ENCODE measurements around the gene VSNL1.

VSNL1 gene

DNA sequence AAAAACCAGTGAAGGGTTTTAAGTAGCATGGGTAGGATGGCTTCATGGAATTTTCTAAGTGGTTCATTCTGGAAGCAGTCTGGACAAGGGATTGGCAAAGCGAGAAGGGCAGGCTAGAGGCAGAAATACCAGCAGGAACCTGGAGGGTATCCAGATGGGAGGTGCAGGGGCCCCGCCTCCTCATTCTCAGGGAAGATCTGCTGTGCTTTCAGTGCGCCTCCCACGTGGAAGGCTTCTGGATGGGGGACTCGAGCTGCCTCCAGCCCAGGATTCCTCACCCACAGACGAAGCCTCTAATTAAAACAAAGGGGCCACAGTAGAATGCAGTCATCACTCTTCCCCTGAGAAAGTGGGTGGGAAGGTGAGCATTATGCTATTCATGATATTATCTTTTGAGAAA is 79.8 kb downstream of the VSNL1 start:
- Histone ChIP-seq H3K27ac (ENCODE audit: low read depth in 2 of 2, low read length in 2 of 2) (no peak overlapping the region), H3K4me1 (ENCODE audit: control insufficient read depth in 2 of 2, insufficient read depth in 2 of 2, low read length in 2 of 2) (no peaks in the 10 kb centered on the region), H3K9ac (ENCODE audit: low read depth in 1 of 2, low read length in 2 of 2) (no peak overlapping the region), H3K9me3 (ENCODE audit: control insufficient read depth in 2 of 2, low read length in 2 of 2) (no peaks in the 10 kb centered on the region), H3K4me3 (ENCODE audit: low read length in 2 of 2) (no peak overlapping the region), H3K36me3 (ENCODE audit: control insufficient read depth in 2 of 2, insufficient read depth in 2 of 2, low read length in 2 of 2) (no peaks in the 10 kb centered on the region), H3K27me3 (ENCODE audit: control insufficient read depth in 2 of 2, insufficient read depth in 2 of 2, low read length in 2 of 2) (no peaks in the 10 kb centered on the region)

- Histone ChIP-seq H3K9ac (ENCODE audit: low read depth in 1 of 2, low read length in 2 of 2) (no peak overlapping the region), H3K27me3 (ENCODE audit: control insufficient read depth in 2 of 2, insufficient read depth in 2 of 2, low read length in 2 of 2) (no peaks in the 10 kb centered on the region), H3K9me3 (ENCODE audit: control insufficient read depth in 2 of 2, low read length in 2 of 2) (no peaks in the 10 kb centered on the region), H3K27ac (ENCODE audit: low read depth in 2 of 2, low read length in 2 of 2) (no peak overlapping the region), H3K4me1 (ENCODE audit: control insufficient read depth in 2 of 2, insufficient read depth in 2 of 2, low read length in 2 of 2) (no peaks in the 10 kb centered on the region), H3K4me3 (ENCODE audit: low read length in 2 of 2) (no peak overlapping the region), H3K36me3 (ENCODE audit: control insufficient read depth in 2 of 2, insufficient read depth in 2 of 2, low read length in 2 of 2) (no peaks in the 10 kb centered on the region)
Observed at GRCh38 chr2:17620841-17621240, 80.3 kb downstream of the VSNL1 start.

GRCh38 chr2:17621781-17622180 is 81.3 kb downstream of the VSNL1 start:
- Histone ChIP-seq H3K4me1 (ENCODE audit: control insufficient read depth in 2 of 2, insufficient read depth in 2 of 2, low read length in 2 of 2) (no peaks in the 10 kb centered on the region), H3K36me3 (ENCODE audit: control insufficient read depth in 2 of 2, insufficient read depth in 2 of 2, low read length in 2 of 2) (no peaks in the 10 kb centered on the region), H3K9me3 (ENCODE audit: control insufficient read depth in 2 of 2, low read length in 2 of 2) (no peaks in the 10 kb centered on the region), H3K9ac (ENCODE audit: low read depth in 1 of 2, low read length in 2 of 2) (no peak overlapping the region), H3K4me3 (ENCODE audit: low read length in 2 of 2) (no peak overlapping the region), H3K27ac (ENCODE audit: low read depth in 2 of 2, low read length in 2 of 2) (no peak overlapping the region), H3K27me3 (ENCODE audit: control insufficient read depth in 2 of 2, insufficient read depth in 2 of 2, low read length in 2 of 2) (no peaks in the 10 kb centered on the region)

- Histone ChIP-seq H3K9ac (ENCODE audit: low read depth in 1 of 2, low read length in 2 of 2) (no peak overlapping the region), H3K36me3 (ENCODE audit: control insufficient read depth in 2 of 2, insufficient read depth in 2 of 2, low read length in 2 of 2) (no peaks in the 10 kb centered on the region), H3K27me3 (ENCODE audit: control insufficient read depth in 2 of 2, insufficient read depth in 2 of 2, low read length in 2 of 2) (no peaks in the 10 kb centered on the region), H3K9me3 (ENCODE audit: control insufficient read depth in 2 of 2, low read length in 2 of 2) (no peaks in the 10 kb centered on the region), H3K4me1 (ENCODE audit: control insufficient read depth in 2 of 2, insufficient read depth in 2 of 2, low read length in 2 of 2) (no peaks in the 10 kb centered on the region), H3K4me3 (ENCODE audit: low read length in 2 of 2) (no peak overlapping the region), H3K27ac (ENCODE audit: low read depth in 2 of 2, low read length in 2 of 2) (no peak overlapping the region)
Observed at GRCh38 chr2:17625446-17625845, 85.0 kb downstream of the VSNL1 start.

DNA sequence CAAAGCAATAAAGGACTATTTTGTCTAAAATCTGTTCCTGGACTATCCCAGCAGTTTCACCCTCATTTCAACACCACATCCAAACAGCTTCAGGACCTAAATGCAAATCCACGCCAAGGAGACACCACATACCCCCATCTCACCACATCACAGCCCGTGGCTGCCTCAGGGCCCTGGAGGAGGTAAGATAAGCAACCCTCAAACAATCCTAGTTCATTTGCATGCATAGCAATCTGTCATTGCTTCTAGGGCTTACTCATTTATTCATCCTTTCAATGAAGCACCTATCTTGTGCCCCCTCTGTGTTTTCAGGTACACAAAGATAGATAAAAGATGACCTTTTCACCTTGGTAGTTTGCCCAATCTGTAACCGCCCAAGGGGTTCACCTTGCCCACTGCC is 86.5 kb downstream of the VSNL1 start:
- Histone ChIP-seq H3K9me3 (ENCODE audit: control insufficient read depth in 2 of 2, low read length in 2 of 2) (no peaks in the 10 kb centered on the region), H3K9ac (ENCODE audit: low read depth in 1 of 2, low read length in 2 of 2) (no peak overlapping the region), H3K4me3 (ENCODE audit: low read length in 2 of 2) (no peak overlapping the region), H3K27ac (ENCODE audit: low read depth in 2 of 2, low read length in 2 of 2) (no peak overlapping the region), H3K4me1 (ENCODE audit: control insufficient read depth in 2 of 2, insufficient read depth in 2 of 2, low read length in 2 of 2) (no peaks in the 10 kb centered on the region), H3K27me3 (ENCODE audit: control insufficient read depth in 2 of 2, insufficient read depth in 2 of 2, low read length in 2 of 2) (no peaks in the 10 kb centered on the region), H3K36me3 (ENCODE audit: control insufficient read depth in 2 of 2, insufficient read depth in 2 of 2, low read length in 2 of 2) (no peaks in the 10 kb centered on the region)

DNA sequence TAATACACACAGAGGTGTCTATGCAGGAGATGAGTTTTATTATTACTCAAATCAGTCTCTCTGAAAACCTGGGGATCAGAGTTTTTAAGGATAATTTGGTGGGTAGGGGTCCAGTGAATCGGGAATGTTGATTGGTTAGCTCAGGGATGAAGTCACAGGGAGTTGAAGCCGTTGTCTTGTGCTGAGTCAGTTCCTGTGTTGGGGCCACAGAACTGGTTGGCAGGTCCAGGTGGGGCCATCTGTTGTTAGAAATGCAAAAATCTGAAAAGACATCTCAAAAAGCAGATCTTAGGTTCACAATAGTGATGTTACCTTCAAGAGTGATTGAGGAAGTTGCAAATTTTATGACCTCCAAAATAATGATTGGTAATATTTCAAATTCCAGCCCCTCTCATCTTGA is 86.9 kb downstream of the VSNL1 start:
- H3K4me3 ChIP-seq (ENCODE audit: low read length in 2 of 2): no peak overlapping the region
- no peaks in the 10 kb centered on the region for H3K9me3 ChIP-seq (ENCODE audit: control insufficient read depth in 2 of 2, low read length in 2 of 2)
- H3K27ac ChIP-seq (ENCODE audit: low read depth in 2 of 2, low read length in 2 of 2): no peak overlapping the region
- H3K27me3 ChIP-seq (ENCODE audit: control insufficient read depth in 2 of 2, insufficient read depth in 2 of 2, low read length in 2 of 2): no peaks in the 10 kb centered on the region
- no peaks in the 10 kb centered on the region for H3K36me3 ChIP-seq (ENCODE audit: control insufficient read depth in 2 of 2, insufficient read depth in 2 of 2, low read length in 2 of 2)
- no peaks in the 10 kb centered on the region for H3K4me1 ChIP-seq (ENCODE audit: control insufficient read depth in 2 of 2, insufficient read depth in 2 of 2, low read length in 2 of 2)
- no peak overlapping the region for H3K9ac ChIP-seq (ENCODE audit: low read depth in 1 of 2, low read length in 2 of 2)

DNA sequence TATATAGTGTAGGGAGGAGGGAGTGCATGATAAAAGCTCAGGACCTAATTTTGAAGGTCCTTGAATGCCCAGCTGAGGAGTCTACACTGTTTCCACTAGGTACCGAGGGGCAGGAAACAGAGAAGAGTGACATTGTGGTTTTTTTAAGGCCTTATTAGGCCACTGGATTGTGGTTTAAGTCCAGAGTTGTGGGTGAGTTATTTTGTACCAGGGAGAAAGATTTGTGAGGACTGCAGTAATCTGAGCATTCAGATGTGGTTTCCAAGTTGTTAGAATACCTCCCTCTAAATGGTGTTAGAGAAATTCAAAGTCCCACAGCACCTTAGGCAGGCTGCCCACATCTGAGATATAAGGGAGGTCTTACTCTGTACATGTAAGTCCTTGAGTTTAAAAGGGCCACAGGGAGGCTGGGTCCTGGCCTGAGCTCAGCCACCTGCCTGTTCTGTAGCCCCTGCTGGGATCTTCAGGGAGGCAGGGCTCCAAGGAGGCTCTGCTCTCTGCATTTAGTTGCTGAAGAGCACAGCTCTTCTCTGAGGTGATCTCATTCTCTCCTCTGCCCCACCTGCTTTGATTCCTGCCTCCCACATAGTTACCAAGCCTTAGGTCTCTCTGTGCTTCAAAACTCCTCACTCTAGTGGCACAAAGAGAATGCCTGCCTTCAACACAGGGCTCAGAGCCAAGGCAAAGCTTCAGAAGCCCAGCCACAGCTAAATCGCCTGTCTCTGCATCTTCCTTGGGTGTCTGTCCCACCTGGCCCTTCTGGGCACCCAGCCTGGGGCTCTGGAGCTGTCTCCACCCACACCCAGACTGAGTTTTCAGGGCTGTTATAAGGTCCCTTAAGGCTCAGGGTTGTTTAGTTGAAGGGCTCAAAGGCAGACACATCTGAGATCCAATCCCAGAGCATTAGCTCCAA is 88.1 kb downstream of the VSNL1 start:
- Histone ChIP-seq H3K4me3 (ENCODE audit: low read length in 2 of 2) (no peak overlapping the region), H3K27me3 (ENCODE audit: control insufficient read depth in 2 of 2, insufficient read depth in 2 of 2, low read length in 2 of 2) (no peaks in the 10 kb centered on the region), H3K27ac (ENCODE audit: low read depth in 2 of 2, low read length in 2 of 2) (no peak overlapping the region), H3K36me3 (ENCODE audit: control insufficient read depth in 2 of 2, insufficient read depth in 2 of 2, low read length in 2 of 2) (no peaks in the 10 kb centered on the region), H3K9ac (ENCODE audit: low read depth in 1 of 2, low read length in 2 of 2) (no peak overlapping the region), H3K4me1 (ENCODE audit: control insufficient read depth in 2 of 2, insufficient read depth in 2 of 2, low read length in 2 of 2) (no peaks in the 10 kb centered on the region), H3K9me3 (ENCODE audit: control insufficient read depth in 2 of 2, low read length in 2 of 2) (no peaks in the 10 kb centered on the region)

DNA sequence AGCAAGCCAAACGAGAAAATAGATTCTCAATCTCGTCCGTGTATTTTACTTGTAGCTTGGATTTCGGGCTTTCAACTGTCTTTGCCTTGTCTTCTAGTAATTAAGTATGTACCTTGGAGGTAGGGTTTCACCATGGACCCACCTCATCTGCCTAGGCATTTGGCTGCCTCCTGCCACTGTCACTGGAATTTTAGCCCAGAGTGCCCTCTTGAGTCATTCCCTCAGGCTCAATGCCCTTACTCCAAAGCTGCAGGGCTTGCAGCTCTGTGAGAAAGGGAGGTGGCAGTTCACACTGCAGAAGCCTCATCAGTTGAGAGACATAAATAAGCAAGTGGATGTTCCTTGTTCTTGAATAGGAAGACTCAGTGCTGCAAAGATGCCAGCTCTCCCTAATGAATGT is 89.6 kb downstream of the VSNL1 start:
- Histone ChIP-seq H3K4me1 (ENCODE audit: control insufficient read depth in 2 of 2, insufficient read depth in 2 of 2, low read length in 2 of 2) (no peaks in the 10 kb centered on the region), H3K27ac (ENCODE audit: low read depth in 2 of 2, low read length in 2 of 2) (no peak overlapping the region), H3K36me3 (ENCODE audit: control insufficient read depth in 2 of 2, insufficient read depth in 2 of 2, low read length in 2 of 2) (no peaks in the 10 kb centered on the region), H3K4me3 (ENCODE audit: low read length in 2 of 2) (no peak overlapping the region), H3K9ac (ENCODE audit: low read depth in 1 of 2, low read length in 2 of 2) (no peak overlapping the region), H3K27me3 (ENCODE audit: control insufficient read depth in 2 of 2, insufficient read depth in 2 of 2, low read length in 2 of 2) (no peaks in the 10 kb centered on the region), H3K9me3 (ENCODE audit: control insufficient read depth in 2 of 2, low read length in 2 of 2) (no peaks in the 10 kb centered on the region)

- H3K27me3 ChIP-seq (ENCODE audit: control insufficient read depth in 2 of 2, insufficient read depth in 2 of 2, low read length in 2 of 2): no peaks in the 10 kb centered on the region
- no peak overlapping the region for H3K4me3 ChIP-seq (ENCODE audit: low read length in 2 of 2)
- no peaks in the 10 kb centered on the region for H3K4me1 ChIP-seq (ENCODE audit: control insufficient read depth in 2 of 2, insufficient read depth in 2 of 2, low read length in 2 of 2)
- no peak overlapping the region for H3K27ac ChIP-seq (ENCODE audit: low read depth in 2 of 2, low read length in 2 of 2)
- no peak overlapping the region for H3K9ac ChIP-seq (ENCODE audit: low read depth in 1 of 2, low read length in 2 of 2)
- no peaks in the 10 kb centered on the region for H3K36me3 ChIP-seq (ENCODE audit: control insufficient read depth in 2 of 2, insufficient read depth in 2 of 2, low read length in 2 of 2)
- H3K9me3 ChIP-seq (ENCODE audit: control insufficient read depth in 2 of 2, low read length in 2 of 2): no peaks in the 10 kb centered on the region
Observed at GRCh38 chr2:17634997-17635396, 94.5 kb downstream of the VSNL1 start.

- H3K9me3 ChIP-seq (ENCODE audit: control insufficient read depth in 2 of 2, low read length in 2 of 2): no peaks in the 10 kb centered on the region
- H3K4me1 ChIP-seq (ENCODE audit: control insufficient read depth in 2 of 2, insufficient read depth in 2 of 2, low read length in 2 of 2): no peaks in the 10 kb centered on the region
- no peaks in the 10 kb centered on the region for H3K36me3 ChIP-seq (ENCODE audit: control insufficient read depth in 2 of 2, insufficient read depth in 2 of 2, low read length in 2 of 2)
- H3K27ac ChIP-seq (ENCODE audit: low read depth in 2 of 2, low read length in 2 of 2): no peak overlapping the region
- H3K27me3 ChIP-seq (ENCODE audit: control insufficient read depth in 2 of 2, insufficient read depth in 2 of 2, low read length in 2 of 2): no peaks in the 10 kb centered on the region
- H3K4me3 ChIP-seq (ENCODE audit: low read length in 2 of 2): no peak overlapping the region
- H3K9ac ChIP-seq (ENCODE audit: low read depth in 1 of 2, low read length in 2 of 2): no peak overlapping the region
Observed at GRCh38 chr2:17636257-17636656, 95.8 kb downstream of the VSNL1 start.
